MM.1S (cell line): ENCODE data around the gene PARP4.

Experiments used
- CTCF ChIP-seq: fragments of 300-600 bp; sonication (generic); IDR thresholded peaks from 2 replicates; pipeline ENCODE4 v1.5.1; 2016; ENCODE audit warnings: antibody characterized with exemption, low read length, mixed read lengths
- EZH2 ChIP-seq: fragments of 300-600 bp; sonication (generic); optimal IDR thresholded peaks from 2 replicates; pipeline ENCODE3; 2017; ENCODE audit warnings: low read depth, mild to moderate bottlenecking, antibody characterized with exemption, low read length, mixed read lengths
- EZH2phosphoT487 ChIP-seq: fragments of 300-600 bp; sonication (generic); IDR thresholded peaks from 2 replicates; pipeline ENCODE4 v1.6.1; 2018; ENCODE audit warnings: antibody characterized with exemption, low read length

- TF ChIP-seq CTCF (no peak), EZH2 (no peak), EZH2phosphoT487 (no peak)
Observed at GRCh38 chr13:24459726-24460125, 52.9 kb downstream of the PARP4 start.
